Nephron (organoid): ENCODE data around the gene ACOT2.
"Not testable (repeated sequence)": the region's sequence is repeated elsewhere in the genome, so short reads cannot be mapped to it uniquely, and the experiment has no call there.

Source experiments
- H3K27ac Mint-ChIP-seq, 3 experiments: 2 replicates each; pipeline ENCODE4 v1.8.0; 2020; ENCODE audit warnings: mixed read lengths in 3 of 3, mild to moderate bottlenecking in 2 of 3, moderate library complexity in 1 of 3
- H3K27me3 Mint-ChIP-seq: 2 replicates; pipeline ENCODE4 v1.8.0; 2021; ENCODE audit warnings: low read depth, mild to moderate bottlenecking, moderate library complexity, mixed read lengths
- H3K36me3 Mint-ChIP-seq: 2 replicates; pipeline ENCODE4 v1.8.0; 2020; ENCODE audit warnings: low read depth, mixed read lengths
- H3K4me1 Mint-ChIP-seq: 2 replicates; pipeline ENCODE4 v1.8.0; 2020; ENCODE audit warnings: mixed read lengths
- H3K4me3 Mint-ChIP-seq, 3 experiments: 2 replicates each; pipeline ENCODE4 v1.8.0; 2020; ENCODE audit warnings: mild to moderate bottlenecking in 3 of 3, mixed read lengths in 3 of 3, moderate library complexity in 2 of 3
- H3K9me3 Mint-ChIP-seq: 2 replicates; pipeline ENCODE4 v1.8.0; 2020; ENCODE audit warnings: mixed read lengths
- TF ChIP-seq, protein P1 (sequence below), 3 experiments: fragments of 200-600 bp; sonication (generic); IDR thresholded peaks; one replicate each; pipeline ENCODE4 v1.5.0; 2021; ENCODE audit warnings: antibody characterized with exemption in 3 of 3; ENCODE audit not compliant: unreplicated experiment in 3 of 3

ACOT2 gene

DNA sequence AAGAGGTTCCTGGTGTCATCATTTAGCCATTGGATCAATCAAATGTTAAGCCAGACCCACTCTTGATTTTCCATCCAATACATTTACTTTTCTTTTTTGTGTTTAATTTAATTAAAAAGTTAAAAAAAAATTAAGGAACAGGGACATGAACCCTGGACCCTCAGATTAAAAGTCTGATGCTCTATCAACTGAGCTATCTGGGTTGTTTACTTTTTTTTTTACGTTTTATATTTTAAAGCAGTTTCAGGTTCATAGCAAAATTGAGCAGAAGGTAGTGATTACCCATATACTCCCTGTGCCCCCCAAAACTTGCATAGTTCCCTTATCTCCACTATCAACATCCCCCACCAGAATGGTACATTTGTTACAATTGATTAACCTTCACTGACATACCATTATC, 19.7 kb downstream of the ACOT2 start:
- no peaks in the 10 kb centered on the region for H3K4me1 Mint-ChIP-seq

DNA sequence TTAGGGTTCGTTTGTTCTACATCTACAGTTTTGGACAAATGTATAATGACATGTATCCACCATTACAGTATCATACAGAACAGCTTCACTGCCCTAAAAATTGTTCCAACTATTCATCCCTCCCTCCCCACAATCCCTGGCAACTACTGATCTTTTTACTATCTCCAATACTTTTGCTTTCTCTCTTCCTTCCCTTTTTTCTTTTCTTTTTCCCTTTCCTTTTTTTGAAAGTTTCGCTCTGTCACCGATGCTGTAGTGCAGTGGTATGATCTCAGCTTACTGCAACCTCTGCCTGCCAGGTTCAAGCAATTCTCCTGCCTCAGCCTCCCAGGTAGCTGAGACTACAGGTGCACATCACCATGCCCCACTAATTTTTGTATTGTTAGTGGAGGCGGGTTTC, 20.1 kb downstream of the ACOT2 start:
- no peak overlapping the region for H3K27ac Mint-ChIP-seq
- H3K36me3 Mint-ChIP-seq = no peaks in the 10 kb centered on the region
- H3K4me1 Mint-ChIP-seq = no peaks in the 10 kb centered on the region
- no peaks in the 10 kb centered on the region for H3K9me3 Mint-ChIP-seq
- no peaks in the 10 kb centered on the region for H3K27me3 Mint-ChIP-seq
- no peak overlapping the region for H3K4me3 Mint-ChIP-seq
- TF ChIP-seq, protein P1, sequence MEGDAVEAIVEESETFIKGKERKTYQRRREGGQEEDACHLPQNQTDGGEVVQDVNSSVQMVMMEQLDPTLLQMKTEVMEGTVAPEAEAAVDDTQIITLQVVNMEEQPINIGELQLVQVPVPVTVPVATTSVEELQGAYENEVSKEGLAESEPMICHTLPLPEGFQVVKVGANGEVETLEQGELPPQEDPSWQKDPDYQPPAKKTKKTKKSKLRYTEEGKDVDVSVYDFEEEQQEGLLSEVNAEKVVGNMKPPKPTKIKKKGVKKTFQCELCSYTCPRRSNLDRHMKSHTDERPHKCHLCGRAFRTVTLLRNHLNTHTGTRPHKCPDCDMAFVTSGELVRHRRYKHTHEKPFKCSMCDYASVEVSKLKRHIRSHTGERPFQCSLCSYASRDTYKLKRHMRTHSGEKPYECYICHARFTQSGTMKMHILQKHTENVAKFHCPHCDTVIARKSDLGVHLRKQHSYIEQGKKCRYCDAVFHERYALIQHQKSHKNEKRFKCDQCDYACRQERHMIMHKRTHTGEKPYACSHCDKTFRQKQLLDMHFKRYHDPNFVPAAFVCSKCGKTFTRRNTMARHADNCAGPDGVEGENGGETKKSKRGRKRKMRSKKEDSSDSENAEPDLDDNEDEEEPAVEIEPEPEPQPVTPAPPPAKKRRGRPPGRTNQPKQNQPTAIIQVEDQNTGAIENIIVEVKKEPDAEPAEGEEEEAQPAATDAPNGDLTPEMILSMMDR (IDR thresholded peaks at IDR 0.05; ENCODE audit: unreplicated experiment in 3 of 3) = no peak

More for the DNA sequence above, 19.7 kb downstream of the ACOT2 start:
- TF ChIP-seq, protein P1 (IDR thresholded peaks at IDR 0.05; ENCODE audit: unreplicated experiment in 3 of 3) = no peak
- Mint-ChIP-seq H3K36me3 (no peaks in the 10 kb centered on the region), H3K27me3 (no peaks in the 10 kb centered on the region), H3K4me3 (no peak overlapping the region), H3K27ac (no peak overlapping the region), H3K9me3 (no peaks in the 10 kb centered on the region)

DNA sequence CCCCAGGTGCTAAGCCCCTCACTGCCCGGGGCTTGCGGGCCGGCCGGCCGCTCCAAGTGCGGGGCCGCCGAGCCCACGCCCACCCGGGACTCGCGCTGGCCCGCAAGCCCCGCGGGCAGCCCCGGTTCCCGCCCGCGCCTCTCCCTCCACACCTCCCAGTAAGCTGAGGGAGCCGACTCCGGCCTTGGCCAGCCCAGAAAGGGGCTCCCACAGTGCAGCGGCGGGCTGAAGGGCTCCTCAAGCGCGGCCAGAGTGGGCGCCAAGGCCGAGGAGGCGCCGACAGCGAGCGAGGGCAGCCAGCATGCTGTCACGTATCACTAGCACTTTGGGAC, 21.6 kb downstream of the ACOT2 start:
- not testable (repeated sequence) for H3K9me3 Mint-ChIP-seq, H3K27ac Mint-ChIP-seq, H3K27me3 Mint-ChIP-seq, H3K36me3 Mint-ChIP-seq, H3K4me1 Mint-ChIP-seq
- peak overlapping the region; percentile 53 to 69 (median 67) for H3K4me3 Mint-ChIP-seq

DNA sequence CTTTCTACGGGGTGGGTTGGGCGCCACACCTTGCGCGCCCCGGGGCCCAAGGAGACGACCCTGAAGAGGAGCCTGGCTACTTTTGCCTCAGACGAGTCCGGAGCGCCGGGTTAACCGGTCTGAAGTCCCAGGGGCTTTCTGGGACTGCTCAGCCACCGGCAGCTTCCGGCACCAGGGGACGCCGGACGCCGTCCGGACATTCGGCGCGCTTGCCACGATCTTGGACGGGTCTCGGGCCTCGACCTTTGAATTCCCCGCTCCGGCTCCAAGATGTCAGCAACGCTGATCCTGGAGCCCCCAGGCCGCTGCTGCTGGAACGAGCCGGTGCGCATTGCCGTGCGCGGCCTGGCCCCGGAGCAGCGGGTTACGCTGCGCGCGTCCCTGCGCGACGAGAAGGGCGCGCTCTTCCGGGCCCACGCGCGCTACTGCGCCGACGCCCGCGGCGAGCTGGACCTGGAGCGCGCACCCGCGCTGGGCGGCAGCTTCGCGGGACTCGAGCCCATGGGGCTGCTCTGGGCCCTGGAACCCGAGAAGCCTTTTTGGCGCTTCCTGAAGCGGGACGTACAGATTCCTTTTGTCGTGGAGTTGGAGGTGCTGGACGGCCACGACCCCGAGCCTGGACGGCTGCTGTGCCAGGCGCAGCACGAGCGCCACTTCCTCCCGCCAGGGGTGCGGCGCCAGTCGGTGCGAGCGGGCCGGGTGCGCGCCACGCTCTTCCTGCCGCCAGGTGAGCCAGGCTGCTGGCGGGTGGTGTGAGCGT, 22.9 kb downstream of the ACOT2 start, which contains the start of gene ACOT4:
Gene ACOT4, plus strand, starts transcription at position 184 of the 760 bp plus-strand sequence. Its CDS starts 87 bp downstream, at position 271.
- H3K9me3 Mint-ChIP-seq = no peaks in the 10 kb centered on the region
- H3K27ac Mint-ChIP-seq = no peak within 1 kb of the TSS
- H3K27me3 Mint-ChIP-seq = no peaks in the 10 kb centered on the region
- H3K36me3 Mint-ChIP-seq = no peaks in the 10 kb centered on the region
- no peaks in the 10 kb centered on the region for H3K4me1 Mint-ChIP-seq
- TF ChIP-seq, protein P1 (IDR thresholded peaks at IDR 0.05; ENCODE audit: unreplicated experiment in 3 of 3) = no peak
- peak within 1 kb of the TSS; percentile 67 to 85 (median 75) for H3K4me3 Mint-ChIP-seq

DNA sequence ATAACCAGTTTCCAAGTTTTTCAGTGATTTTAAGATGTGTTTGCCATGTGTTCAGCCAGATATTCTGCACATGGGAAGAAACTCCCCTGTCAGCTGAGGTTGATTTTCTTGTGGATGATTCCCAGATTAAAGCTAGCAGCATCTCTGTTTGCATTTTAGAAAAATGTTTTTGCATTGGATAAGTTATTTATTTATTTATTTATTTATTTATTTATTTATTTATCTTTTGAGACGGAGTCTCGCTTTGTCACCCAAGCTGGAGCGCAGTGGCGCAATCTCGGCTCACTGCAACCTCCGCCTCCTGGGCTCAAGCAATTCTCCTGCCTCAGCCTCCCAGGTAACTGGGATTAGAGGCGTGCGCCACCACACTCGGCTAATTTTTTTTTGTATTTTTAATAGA, 25.5 kb downstream of the ACOT2 start:
- Mint-ChIP-seq H3K4me3 (no peak overlapping the region), H3K4me1 (no peaks in the 10 kb centered on the region), H3K9me3 (no peaks in the 10 kb centered on the region), H3K27ac (peak overlapping the region in 1 of 3 experiments; percentile 22), H3K27me3 (no peaks in the 10 kb centered on the region), H3K36me3 (no peaks in the 10 kb centered on the region)
- TF ChIP-seq, protein P1 (IDR thresholded peaks at IDR 0.05; ENCODE audit: unreplicated experiment in 3 of 3) = no peak

DNA sequence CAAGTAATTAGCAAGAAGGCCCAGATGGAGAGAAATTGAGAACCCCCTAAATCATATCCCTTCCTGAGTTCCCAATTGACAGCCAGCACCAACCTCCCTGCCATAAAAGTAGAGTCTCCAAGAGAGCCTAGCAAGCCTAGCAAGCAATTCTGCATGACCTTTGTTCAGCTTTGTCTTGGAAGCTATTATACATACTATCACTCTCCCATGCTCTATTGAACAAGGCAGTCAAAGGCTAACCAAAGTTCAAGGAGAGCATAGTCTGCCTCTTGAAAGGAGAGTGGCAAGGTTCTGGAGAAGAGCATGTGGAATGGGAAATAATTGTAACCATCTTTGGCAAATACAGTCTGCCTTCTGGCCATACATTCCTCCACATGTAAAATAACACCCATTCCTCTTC, 30.5 kb downstream of the ACOT2 start:
- TF ChIP-seq, protein P1 (IDR thresholded peaks at IDR 0.05; ENCODE audit: unreplicated experiment in 3 of 3) = no peak
- H3K9me3 Mint-ChIP-seq = no peaks in the 10 kb centered on the region
- peak overlapping the region in 1 of 3 experiments; percentile 72 for H3K27ac Mint-ChIP-seq
- no peaks in the 10 kb centered on the region for H3K27me3 Mint-ChIP-seq
- no peaks in the 10 kb centered on the region for H3K36me3 Mint-ChIP-seq
- H3K4me1 Mint-ChIP-seq = no peaks in the 10 kb centered on the region
- H3K4me3 Mint-ChIP-seq = no peak overlapping the region
